GM19043 (cell line): ENCODE results near the gene KRTAP21-2.
"Not testable (repeated sequence)": the region's sequence is repeated elsewhere in the genome, so short reads cannot be mapped to it uniquely, and the experiment has no call there.

Experiments
- ATAC-seq: cut with Tn5 transposase; IDR thresholded peaks from one replicate; pipeline ENCODE4 v1.9.1; 2021; ENCODE audit warnings: low read depth; ENCODE audit not compliant: unreplicated experiment

The KRTAP21-2 gene

DNA sequence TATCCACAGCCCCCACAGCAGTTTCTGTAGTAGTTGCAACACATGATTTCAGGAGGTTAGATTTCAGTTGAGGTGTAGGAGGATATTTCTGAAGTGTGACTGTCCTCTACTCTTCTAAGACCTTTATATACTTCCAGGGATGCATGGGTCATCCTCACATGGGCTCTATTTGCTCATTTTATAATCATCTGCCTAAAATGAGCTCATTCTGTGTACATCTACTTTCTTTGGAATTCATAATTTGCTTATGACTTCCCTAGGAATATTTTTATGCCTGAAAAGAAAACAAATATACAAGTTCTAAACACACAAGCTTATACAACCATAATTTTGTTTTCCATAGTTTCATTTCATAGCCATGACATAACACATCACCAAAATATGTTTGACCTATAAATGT, at the start of gene KRTAP21-2:
TSS of gene KRTAP21-2 (minus strand) at position 101 of the 400 bp plus-strand sequence. CDS start at position 44, 57 bp downstream.
- ATAC-seq = no peak

DNA sequence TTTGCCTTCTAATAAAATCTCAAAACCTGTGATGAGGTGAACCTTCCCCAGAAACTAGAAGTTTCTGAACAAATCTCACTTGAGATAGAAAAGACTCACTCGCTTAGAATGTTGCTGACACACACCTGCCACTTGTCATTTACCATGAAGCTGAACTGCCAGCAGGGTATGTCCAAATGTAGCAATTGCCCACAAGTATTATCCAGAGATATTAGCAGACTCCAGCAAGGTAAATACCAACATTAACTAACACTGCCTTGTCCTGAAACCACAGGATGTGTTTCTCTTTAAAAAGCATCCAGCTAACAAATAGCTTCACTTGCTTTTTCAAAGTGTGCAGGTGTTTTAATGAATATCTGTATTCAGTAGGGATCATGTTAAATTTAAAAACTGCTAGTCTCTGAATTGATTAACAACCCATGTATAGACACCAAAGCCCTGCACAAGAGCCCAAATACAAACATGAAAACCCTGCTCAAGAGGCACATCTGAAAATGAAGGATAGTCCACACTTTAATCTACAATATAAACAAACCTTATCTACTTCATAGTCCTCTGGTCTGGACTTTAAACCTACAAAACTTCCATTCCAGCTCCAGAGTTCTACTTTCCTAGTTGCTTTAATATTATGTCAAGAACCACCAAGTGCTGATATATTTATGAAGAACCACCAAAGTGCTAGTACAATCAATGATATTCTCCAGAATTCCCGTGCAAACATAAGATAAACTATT, 46.7 kb upstream of the KRTAP21-2 start:
- no peak for ATAC-seq

DNA sequence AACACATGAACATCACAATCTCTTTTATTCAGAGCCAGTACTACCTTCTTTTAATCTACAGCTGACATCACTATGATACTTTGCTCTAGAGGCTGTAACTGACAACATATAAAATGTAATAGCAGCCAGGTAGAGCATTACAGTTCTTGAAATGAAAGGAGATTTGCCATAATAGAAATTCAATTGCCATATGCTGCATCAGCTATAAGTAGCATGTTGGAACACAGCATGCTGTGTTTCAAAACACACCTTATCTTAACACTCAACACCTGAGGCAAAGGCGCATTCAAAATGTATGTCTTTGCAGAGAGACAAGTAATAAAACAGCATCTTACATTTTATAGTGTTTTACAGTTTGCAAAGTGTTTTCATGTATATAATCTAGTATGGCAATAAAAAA, 32.2 kb upstream of the KRTAP21-2 start:
- no peak for ATAC-seq

DNA sequence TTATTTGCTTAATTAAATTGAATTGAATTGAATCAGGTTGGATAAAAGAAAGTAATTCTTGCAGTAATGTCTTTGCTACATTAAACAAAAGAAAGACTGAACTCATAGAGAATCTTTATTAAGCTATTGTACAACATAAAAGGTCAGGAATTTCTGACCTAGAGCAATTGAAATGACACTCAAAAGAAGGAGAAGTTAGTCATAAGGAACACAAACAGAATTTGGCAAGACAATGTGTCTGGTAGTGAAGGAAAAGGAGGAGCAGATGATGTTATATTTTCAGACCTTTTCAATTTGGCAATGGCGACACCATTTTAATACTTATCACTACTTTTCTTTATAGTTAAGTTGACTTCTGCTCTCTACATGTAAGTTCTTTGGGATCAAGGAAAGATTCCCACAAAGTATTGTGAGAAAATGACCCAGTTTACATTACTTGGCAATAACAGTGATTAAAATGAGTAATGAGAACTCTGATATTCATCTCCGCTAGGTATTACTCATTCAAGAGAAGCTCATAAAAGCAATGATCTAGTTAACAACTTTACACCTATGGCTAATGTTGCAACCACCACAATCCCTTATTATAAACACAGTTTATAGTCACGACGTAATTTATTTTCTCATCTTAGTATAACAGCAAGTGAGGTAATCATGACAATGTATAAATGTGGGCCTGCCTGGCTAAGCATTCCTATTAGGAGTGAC, 22.8 kb upstream of the KRTAP21-2 start:
- no peak for ATAC-seq

DNA sequence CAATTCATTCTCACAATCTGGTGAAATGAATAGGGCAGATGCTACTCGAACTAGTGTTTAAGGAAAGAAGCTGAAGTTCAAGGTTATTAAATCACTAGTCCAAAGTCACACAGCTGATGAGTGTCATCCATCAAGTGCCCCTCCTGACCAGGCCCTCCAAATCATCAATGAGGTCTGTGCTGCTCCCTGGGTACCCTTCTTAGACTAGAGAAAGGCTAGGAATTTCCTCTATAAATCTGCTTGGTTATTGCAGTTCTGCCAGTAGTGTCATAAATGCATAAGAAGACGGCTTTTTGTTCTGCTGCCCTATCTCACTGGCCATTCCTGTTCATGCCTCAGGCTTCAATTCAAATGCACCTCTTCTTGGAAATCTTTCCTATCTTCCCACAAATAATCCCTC, 13.7 kb upstream of the KRTAP21-2 start:
- ATAC-seq = no peak

DNA sequence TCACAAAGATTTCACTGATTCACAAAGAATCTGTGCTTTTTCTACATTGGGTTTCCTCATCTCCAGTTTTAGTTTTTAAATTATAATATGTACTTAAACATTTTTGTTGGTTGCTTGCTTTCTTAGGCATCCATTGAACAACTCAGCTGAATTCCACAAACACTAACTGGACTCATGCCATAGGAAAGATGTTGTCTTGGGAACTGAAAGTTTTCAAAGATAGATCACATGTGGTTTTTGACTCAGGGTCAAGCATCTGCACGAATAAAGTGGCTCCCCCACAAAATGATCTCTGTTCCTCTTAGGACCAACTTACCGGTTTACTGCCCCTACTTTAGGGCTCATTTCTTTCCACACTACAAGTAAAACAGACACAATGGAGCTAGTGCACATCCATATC, 11.2 kb upstream of the KRTAP21-2 start:
- no peak for ATAC-seq

DNA sequence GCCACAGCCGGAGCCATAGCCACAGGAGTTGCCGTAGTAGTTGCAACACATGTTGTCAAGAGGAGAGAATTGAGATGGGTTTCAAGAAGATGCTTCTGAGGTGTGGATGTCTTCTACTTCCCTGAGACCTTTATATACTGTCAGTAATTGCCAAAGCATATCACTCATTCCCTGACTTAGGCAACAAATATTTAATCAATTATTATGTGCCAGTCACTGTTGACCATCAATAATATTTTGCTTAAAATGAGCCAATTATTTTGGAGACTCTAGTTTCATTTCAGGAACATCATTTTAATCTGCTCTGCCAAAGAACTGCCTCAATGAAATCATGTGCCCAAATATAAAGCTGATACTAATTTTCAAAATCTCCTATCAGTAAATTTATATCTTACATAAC, 8.3 kb upstream of the KRTAP21-2 start, which contains the start of gene KRTAP21-1:
TSS of gene KRTAP21-1 (minus strand) at position 101 of the 400 bp plus-strand sequence. CDS start at position 51, 50 bp downstream.
- ATAC-seq = not testable (repeated sequence)

DNA sequence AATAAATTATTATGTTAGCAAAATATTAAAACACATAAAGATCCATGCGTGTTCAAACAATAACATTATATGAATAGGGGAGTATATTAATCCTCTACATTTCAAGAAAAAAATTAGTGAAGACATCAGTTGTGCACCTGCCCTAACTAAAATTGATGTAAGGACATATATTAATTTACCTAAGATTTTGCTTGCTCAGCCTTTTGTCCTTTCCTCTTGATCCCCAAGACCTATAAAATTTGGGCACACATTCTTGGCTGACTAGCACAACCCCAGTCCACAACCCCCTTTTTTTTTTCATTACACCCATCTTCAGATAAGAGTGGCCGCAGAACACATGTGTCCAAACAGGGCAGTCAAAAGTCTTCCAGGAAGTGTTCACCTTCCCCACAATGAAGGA, 6.6 kb downstream of the KRTAP21-2 start:
- no peak for ATAC-seq

DNA sequence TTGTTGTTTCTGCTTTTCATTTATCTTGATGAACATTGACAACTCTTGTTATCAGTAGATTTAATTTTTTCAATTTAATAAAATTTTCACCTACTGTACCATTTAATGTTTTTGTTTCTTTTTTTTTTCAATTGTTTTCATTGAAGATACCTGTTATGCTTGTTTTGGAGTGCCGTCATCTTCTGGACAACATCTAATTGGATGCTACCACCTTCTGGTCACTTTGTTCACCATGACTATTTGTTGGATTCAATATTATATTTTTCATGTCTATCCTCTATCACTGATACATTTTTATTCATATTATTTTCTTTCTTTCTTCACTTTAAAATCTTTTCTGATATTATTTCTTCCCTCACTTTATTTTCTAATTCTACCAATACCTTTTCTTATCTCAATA, 14.0 kb downstream of the KRTAP21-2 start:
- no peak for ATAC-seq

DNA sequence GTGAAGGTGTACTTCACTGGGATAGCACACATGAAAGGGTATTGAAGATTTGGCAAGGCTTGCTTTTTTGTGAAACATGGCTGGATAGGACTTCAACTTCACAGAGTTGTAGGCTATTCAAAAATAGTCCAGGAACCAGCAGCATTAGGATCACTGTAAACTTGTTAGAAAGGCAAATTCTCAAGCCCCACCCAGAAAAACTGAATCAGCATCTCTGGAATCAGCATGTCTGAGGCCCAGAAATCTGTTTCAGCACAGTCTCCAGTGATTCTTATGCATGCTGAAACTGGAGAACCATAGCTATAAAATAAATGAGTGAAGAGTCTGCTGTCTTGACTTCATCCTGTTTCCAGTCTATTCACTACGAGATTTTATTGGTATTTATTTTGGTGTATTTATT, 20.3 kb downstream of the KRTAP21-2 start:
- ATAC-seq = no peak

DNA sequence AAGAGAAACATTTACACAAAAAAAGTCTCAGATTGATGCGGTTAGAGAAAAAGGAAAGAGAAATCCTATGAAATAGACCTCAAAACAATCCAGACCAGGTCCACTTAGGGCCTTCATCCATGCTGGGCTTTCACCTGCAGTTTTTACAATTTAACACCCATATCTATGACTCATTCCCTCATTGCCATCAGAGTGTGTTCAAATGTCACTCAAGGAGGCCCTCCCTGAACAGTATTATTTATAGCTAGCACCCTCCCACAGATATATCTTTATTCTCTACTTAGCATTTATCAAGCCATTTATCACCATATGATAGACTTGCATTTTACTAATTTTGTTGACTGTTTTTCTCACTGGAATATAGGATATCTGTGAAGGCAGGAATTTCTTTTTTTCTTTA, 27.7 kb downstream of the KRTAP21-2 start:
- ATAC-seq = no peak

DNA sequence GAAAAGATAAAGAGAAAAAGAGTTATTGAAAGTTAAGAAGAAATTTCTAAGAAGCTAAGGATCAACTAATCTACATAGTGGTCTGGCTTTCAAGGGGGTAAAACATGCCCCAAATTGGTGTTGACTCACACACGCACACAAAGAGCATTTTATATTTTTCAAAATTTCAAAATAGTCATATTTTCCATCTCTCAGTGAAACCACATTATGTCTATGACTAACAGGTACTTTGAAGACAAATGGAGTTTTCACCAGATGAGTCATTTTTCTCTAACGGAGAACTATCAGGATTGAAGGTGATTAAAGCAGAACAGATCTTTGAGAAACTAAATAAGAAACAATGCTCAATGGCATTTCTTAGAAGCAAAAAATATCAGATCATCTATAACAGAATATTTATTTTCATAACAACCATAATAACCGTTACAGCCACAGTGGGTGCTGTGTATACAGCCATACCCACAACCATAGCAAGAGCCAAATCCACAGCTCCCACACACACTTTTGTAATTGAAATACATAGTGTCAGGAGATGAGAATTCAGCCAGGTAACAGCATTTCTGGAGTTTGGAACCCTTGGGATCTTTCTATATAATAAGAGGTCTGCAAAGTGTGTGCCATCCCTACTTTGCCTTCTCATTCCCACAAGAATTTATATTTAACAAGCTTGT, 28.7 kb downstream of the KRTAP21-2 start, which contains the start of gene KRTAP21-3:
TSS of gene KRTAP21-3 (minus strand) at position 539 of the 671 bp plus-strand sequence. CDS start at position 521, 18 bp downstream.
- no peak for ATAC-seq

DNA sequence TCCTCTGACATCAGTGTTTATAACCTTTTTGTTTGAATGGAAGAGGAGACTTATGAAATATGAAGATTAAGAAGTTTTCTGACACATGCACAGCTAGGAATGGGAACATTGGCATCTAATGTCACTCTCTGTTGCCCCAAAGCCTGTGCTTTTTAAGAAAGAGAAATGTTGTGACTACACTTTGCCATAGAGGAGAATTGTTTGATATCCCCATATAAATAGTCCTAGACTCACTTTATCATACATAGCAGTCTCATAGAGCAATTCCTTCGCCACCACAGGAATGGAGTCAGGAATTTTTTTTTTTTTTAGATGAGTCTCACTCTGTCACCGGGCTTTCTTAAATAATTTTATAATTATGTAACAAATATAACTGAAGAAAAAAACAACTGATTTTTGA, 30.0 kb downstream of the KRTAP21-2 start:
- ATAC-seq = no peak

DNA sequence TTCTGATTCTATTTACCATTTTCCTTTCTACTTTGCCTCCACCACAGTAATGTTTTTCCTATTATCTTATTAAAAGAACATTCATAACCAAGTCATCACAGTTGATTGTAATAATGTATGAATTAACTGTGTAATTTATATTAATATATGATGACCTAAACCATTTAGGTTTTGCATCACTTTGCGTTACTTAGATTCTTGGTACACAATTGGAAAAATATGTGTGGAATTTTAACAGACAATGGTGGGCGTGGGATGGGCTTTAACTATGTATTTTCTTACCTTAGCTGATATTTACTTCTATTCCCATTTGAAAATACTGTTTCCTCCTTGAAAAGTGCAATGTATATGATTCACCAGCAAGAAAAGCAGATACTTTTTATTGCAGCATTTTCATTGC, 32.1 kb downstream of the KRTAP21-2 start:
- ATAC-seq = no peak

DNA sequence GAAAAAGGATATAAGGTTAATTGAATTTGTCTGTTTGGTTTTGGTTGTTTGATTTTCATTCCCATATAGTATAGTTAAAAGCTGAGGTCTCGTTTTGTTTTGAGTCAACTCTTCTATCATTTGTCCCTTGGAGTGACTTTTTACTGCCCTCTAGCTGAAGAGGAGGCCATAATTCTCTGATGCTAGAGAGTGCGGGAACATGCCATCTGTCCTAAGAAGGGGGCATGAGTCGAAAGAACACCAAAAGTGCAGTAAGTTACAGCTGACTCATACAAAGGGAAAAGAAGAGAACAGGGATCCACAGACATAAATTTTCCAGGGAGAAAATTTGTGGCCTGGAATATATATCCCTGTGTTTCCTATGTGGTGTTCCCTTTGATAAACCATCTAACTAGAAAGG, 32.6 kb downstream of the KRTAP21-2 start:
- ATAC-seq = no peak

DNA sequence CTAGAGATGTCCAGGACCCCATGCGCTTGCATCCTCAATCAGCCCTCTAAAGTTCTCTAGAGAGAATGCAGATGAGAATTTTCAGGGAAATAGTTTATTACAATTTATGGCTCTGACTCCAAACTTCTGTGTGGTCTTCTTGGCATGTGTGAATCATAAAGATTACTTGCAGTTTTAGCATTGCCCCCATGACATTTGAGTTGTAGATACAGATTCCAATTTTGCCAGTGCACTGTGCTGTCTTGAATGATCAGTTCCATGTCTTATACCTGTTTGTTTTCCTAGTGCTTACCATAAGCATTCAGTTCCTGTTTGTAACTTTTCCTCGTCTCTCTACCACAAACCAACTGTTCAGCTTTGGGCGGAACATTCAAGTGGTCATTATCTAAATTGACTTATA, 33.3 kb downstream of the KRTAP21-2 start:
- no peak for ATAC-seq

DNA sequence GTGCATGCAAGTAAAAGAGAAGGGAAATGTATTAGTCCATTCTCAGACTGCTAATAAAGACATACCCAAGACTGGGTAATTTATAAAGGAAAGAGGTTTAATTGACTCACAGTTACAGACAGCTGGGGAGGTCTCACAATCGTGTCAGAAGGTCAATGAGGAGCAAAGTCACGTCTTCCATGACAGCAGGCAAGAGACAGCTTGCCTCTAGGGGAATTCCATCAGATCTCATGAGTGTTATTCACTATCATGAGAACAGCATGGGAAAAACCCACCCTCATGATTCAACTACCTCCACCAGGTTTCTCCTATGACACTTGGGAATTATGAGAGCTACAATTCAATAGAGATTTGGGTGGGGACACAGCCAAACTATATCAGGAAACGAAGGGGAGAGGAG, 36.6 kb downstream of the KRTAP21-2 start:
- ATAC-seq = no peak

DNA sequence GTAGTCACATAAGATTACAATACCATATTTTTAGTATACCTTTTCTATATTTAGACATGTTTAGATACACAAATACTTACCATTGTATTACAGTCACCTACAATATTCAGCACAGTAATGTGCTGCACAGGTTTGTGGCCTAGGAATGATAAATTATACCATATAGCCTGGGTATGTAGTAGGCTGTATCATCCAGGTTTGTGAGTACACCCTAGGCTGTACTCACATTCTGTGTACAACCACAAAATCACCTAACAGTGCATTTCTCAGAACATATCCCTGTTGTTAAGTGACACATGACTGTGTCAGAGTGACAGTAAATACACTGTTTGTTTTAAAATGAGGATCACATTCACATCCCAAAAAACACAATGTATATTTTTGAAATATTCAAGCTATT, 39.6 kb downstream of the KRTAP21-2 start:
- no peak for ATAC-seq
